Germinal center (tissue), 1 donor: ENCODE data around the gene WDR18.

ENCODE experiments used
- DNase-seq: peaks from one replicate; pipeline ENCODE4 v3.0.0; 2012; ENCODE audit warnings: mixed read lengths, low spot score

Gene WDR18

GRCh38 chr19:991932-992669 lies 8.0 kb downstream of the WDR18 start:
- DNase-seq, result no peak

- DNase-seq, result no peak
Observed at GRCh38 chr19:992670-993055, 8.5 kb downstream of the WDR18 start.

- no peak for DNase-seq
Observed at GRCh38 chr19:993361-993830, 9.3 kb downstream of the WDR18 start.

GRCh38 chr19:993831-994393 lies 9.8 kb downstream of the WDR18 start:
- no peak for DNase-seq

GRCh38 chr19:994516-994915 lies 10.4 kb downstream of the WDR18 start:
- DNase-seq, result no peak

GRCh38 chr19:995051-995827 lies 11.1 kb downstream of the WDR18 start:
- DNase-seq, result no peak

- DNase-seq, result peak; percentile 29
Observed at GRCh38 chr19:996051-996838, 12.1 kb downstream of the WDR18 start.

GRCh38 chr19:998064-998463 lies 13.9 kb downstream of the WDR18 start:
- no peak for DNase-seq

- no peak for DNase-seq
Observed at GRCh38 chr19:999379-999719, 15.2 kb downstream of the WDR18 start.

GRCh38 chr19:1000095-1000494 lies 15.9 kb downstream of the WDR18 start, which contains the start of gene GRIN3B:
Gene GRIN3B, plus strand, starts transcription at chr19:1000419. Its CDS starts 19 bp downstream, at chr19:1000438.
- DNase-seq, result peak; percentile 85

- DNase-seq, result no peak
Observed at GRCh38 chr19:1000591-1001537, 16.7 kb downstream of the WDR18 start.

- peak; percentile 74 for DNase-seq
Observed at GRCh38 chr19:1001538-1002166, 17.5 kb downstream of the WDR18 start.

GRCh38 chr19:1002600-1002999 lies 18.5 kb downstream of the WDR18 start:
- DNase-seq, result no peak

- DNase-seq, result no peak
Observed at GRCh38 chr19:1003283-1003682, 19.1 kb downstream of the WDR18 start.

- no peak for DNase-seq
Observed at GRCh38 chr19:1004204-1004802, 20.2 kb downstream of the WDR18 start.

GRCh38 chr19:1004803-1005664 lies 20.9 kb downstream of the WDR18 start:
- no peak for DNase-seq

GRCh38 chr19:1006711-1007398 lies 22.7 kb downstream of the WDR18 start:
- DNase-seq, result no peak

GRCh38 chr19:1007399-1008251 lies 23.5 kb downstream of the WDR18 start:
- DNase-seq, result no peak
